HG02798 (cell line): ENCODE data around the gene SLC29A4.
"Not testable (repeated sequence)": the region's sequence is repeated elsewhere in the genome, so short reads cannot be mapped to it uniquely, and the experiment has no call there.

Experiments used
- ATAC-seq: cut with Tn5 transposase; IDR thresholded peaks from one replicate; pipeline ENCODE4 v1.9.1; 2021; ENCODE audit warnings: mild to moderate bottlenecking; ENCODE audit not compliant: unreplicated experiment, poor library complexity

Gene SLC29A4

GRCh38 chr7:5282543-5283316 lies at the start of gene SLC29A4:
SLC29A4 (plus strand) TSS chr7:5282943; CDS start chr7:5287817, 4,874 bp downstream.
- peak; percentile 44 for ATAC-seq

- peak; percentile 25 for ATAC-seq
Observed at GRCh38 chr7:5234852-5235831, 47.6 kb upstream of the SLC29A4 start.

- no peak for ATAC-seq
Observed at GRCh38 chr7:5237286-5237685, 45.5 kb upstream of the SLC29A4 start.

DNA sequence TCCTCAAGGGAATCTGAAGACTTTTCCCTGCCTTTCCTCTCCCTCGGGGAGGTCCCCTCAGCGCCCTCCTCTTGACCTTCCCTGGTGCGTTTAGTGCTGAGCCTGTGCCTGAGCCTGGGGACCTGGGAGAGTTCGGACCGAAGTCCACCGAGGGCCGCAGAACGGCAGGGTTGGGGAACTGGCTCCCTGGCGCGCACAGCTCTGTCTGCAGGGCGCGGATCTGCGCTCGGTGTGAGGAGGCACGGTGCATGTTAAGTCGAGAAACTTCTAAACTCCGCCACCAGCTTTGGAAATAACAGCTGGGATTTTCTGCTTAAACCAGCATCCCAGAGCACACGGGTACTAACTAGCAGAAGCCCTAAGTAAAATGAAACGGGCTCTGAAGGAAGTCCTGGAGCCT lies 44.2 kb upstream of the SLC29A4 start:
- ATAC-seq = no peak

DNA sequence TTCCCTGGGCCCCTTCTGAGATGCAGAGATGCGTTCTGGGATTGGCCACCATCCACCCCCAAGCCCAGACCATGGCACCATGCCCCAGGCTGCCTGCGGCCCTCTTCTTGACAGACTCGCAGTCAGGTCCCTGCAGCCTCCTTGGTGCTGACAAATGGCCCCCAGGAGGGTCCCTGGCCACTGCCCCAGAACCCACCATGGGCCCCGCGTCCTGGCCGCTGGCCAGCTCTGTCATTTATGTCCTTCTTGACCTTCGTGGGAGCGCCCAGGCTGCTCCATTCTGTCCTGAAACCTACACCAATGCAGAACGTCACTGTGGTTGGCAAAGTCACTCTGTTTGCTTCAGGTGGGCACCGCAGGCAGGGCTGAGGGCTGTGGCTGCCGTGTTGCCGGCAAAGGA lies 39.5 kb upstream of the SLC29A4 start:
- ATAC-seq = no peak

GRCh38 chr7:5248201-5248885 lies 34.4 kb upstream of the SLC29A4 start:
- no peak for ATAC-seq

- ATAC-seq = not testable (repeated sequence)
Observed at GRCh38 chr7:5250787-5251186, 32.0 kb upstream of the SLC29A4 start.

DNA sequence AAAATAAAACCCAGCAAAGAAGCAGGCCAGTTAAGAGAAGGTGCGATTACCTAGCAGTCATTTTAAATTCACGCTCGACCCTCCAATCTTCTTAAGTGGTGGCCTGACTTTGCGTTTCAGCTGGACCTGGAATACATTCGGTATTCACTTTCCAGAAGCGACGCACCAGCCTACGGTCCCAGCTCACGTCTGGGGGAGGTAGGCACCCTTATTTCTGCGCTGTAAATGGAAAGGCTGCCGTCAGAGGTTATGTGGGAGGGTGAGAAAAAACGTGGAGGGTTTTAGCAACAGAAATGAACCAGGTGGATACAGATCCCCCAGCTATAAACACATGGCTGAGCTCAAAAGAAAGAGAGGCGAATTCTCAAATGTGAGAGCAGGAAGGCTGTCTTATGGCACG lies 29.2 kb upstream of the SLC29A4 start:
- not testable (repeated sequence) for ATAC-seq

- not testable (repeated sequence) for ATAC-seq
Observed at GRCh38 chr7:5254371-5254770, 28.4 kb upstream of the SLC29A4 start.

DNA sequence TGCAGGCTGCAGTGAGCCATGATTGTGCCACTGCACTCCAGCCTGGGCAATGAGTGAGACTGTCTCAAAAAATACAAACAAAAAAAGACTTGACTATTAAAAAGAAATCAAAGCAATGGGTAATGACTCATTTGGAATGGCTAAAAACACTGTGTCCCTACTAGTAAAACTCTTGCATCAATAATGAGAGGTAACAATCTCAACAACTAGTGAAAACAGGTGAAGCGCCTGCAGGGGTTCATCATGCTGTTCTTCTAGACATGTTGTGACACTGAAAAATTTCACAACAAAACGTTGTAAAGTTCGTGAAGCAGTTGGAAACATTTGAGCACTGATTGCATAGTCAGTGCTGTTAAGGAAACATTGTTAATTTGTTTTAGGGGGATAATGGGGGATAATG lies 26.9 kb upstream of the SLC29A4 start:
- no peak for ATAC-seq

DNA sequence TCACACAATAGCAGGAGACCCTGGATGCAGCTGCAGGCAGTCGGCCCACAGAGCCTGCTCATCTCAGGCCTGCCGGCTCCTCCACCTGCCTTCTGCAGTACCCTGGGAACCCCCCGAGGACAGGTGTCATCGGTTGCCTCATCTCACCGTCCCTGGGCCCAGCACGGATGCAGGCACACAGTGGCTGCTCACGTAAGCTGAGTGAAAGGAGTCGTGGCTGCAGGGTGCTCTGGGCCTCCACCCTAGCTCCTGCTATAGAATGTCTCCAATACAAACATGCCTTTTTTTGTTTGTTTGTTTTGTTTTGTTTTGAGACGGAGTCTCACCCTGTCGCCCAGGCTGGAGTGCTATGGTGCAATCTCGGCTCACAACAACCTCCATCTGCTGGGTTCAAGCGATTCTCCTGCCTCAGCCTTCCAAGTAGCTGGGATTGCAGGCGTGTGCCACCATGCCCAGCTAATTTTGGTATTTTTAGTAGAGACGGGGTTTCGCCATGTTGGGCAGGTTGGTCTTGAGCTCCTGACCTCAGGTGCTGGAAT lies 22.1 kb upstream of the SLC29A4 start:
- not testable (repeated sequence) for ATAC-seq

DNA sequence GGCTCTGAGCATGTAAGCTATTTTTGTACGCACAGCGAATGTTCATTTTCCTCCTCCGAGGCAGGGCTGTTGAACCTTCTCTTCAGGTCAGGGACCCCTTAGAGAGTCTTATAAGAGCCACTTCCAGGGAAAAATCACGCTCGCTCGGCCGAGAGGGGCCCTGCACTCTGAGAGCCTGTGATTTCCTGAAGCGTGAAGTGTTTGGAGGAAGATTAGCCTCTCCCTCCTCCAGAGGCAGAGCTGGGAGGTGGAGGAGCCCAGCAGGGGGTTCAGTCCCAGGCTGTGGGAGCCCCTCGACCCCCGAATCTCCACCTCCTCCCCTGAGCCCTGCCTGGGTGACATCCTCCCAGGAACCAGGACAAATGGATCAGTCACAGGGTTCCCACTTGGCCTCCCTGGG lies 19.7 kb upstream of the SLC29A4 start:
- not testable (repeated sequence) for ATAC-seq

- no peak for ATAC-seq
Observed at GRCh38 chr7:5265320-5266190, 17.2 kb upstream of the SLC29A4 start.

- ATAC-seq = no peak
Observed at GRCh38 chr7:5266191-5267028, 16.3 kb upstream of the SLC29A4 start.

DNA sequence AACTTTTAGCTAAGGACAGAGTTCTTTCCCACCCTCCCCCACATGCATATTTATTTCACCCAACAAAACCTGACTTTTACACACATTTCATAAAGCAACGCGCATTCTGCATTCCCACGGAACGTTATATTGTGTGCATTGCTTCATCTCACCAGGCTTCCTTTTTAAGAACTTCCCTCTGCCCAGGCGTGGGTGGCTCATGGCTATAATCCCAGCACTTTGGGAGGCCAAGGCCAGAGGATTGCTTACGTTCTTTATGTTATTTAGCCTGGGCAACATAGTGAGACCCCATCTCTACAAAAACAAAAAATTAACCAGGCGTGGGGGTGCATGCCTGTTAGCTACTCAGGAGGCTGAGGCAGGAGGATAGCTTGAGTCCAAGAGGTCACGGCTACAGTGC lies 14.9 kb upstream of the SLC29A4 start:
- not testable (repeated sequence) for ATAC-seq

- not testable (repeated sequence) for ATAC-seq
Observed at GRCh38 chr7:5269992-5270657, 12.6 kb upstream of the SLC29A4 start.

DNA sequence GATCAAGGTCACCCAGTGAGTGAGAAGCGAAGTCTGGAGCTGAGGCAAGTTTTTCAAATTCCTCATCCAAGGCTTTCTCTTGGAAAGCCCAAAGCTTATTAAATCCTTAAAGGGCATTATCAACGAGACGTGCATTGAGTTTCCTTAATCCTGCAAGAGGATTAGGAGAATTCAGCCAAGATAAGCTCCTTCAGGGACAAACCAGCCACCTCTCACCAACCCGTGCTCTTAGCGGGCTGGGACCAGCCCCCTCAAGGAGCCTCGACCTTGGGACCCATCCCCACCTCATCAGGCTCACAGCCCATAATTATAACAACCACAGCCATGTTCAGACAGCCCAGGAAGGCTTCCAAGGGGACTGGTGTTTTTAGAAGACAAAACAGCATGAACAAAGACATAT lies 12.0 kb upstream of the SLC29A4 start:
- ATAC-seq = no peak

GRCh38 chr7:5273831-5274405 lies 8.8 kb upstream of the SLC29A4 start:
- ATAC-seq = not testable (repeated sequence)
